CD1c-positive myeloid dendritic cell (primary cell): ENCODE results near the gene KHSRP.
A peak's percentile ranks its signal among the peaks of the same experiment; 100 is the strongest.

Experiments used
- DNase-seq: peaks from one replicate; pipeline ENCODE4 v3.0.0-alpha.2; 2016; ENCODE audit errors: extremely low spot score

The KHSRP gene, protein sequence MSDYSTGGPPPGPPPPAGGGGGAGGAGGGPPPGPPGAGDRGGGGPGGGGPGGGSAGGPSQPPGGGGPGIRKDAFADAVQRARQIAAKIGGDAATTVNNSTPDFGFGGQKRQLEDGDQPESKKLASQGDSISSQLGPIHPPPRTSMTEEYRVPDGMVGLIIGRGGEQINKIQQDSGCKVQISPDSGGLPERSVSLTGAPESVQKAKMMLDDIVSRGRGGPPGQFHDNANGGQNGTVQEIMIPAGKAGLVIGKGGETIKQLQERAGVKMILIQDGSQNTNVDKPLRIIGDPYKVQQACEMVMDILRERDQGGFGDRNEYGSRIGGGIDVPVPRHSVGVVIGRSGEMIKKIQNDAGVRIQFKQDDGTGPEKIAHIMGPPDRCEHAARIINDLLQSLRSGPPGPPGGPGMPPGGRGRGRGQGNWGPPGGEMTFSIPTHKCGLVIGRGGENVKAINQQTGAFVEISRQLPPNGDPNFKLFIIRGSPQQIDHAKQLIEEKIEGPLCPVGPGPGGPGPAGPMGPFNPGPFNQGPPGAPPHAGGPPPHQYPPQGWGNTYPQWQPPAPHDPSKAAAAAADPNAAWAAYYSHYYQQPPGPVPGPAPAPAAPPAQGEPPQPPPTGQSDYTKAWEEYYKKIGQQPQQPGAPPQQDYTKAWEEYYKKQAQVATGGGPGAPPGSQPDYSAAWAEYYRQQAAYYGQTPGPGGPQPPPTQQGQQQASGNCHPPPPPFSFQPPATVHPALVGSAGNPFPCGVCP

DNA sequence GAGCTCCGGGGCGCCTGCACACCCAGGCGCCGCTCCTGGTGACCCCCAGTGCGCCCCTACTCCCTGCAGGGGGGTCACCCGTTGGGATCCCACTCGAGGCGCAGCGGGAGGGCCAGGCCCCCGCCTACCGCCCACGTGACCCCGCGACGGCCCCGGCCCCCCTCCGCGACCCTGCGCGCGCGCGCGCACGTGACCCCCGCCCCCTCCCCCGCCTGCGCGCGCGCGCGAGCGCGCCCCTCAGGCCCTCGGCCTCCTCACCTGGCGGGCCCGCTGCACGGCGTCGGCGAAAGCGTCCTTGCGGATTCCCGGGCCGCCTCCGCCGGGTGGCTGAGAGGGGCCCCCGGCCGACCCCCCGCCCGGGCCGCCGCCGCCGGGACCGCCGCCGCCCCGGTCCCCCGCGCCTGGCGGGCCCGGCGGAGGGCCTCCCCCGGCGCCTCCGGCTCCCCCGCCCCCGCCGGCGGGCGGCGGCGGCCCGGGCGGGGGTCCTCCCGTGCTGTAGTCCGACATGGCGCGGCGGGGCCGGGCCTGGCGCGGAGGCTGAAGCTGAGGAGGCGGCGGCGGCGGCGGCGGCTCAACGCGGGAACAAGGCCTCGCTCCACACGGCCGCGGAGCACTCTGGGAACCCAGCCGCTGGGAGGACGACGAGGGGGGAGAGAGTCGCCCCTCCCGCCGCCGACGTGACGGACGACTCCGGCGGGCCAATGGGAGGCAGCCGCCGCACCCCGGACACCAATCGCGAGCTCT lies at the start of gene KHSRP:
KHSRP (minus strand) TSS at position 617 of the 744 bp plus-strand sequence; CDS start at position 507, 110 bp downstream.
- DNase-seq: peak; percentile 13

DNA sequence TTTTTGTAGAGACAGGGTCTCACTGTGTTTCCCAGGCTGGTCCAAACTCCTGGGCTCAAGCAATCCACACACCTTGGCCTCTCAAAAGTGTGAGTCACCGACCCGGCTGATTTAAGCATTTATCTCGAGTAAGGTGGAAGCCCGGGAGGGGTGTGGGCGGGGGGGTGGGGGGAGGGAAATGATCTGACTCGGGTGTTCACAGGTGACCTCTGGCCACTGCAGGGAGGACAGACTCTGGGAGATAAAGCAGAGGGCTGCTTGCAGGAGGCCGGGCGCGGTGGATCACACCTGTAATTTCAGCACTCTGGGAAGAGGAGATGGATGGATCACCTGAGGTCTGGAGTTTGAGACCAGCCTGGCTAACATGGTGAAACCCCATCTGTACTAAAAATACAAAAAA lies 49.0 kb upstream of the KHSRP start:
- DNase-seq: no peak

DNA sequence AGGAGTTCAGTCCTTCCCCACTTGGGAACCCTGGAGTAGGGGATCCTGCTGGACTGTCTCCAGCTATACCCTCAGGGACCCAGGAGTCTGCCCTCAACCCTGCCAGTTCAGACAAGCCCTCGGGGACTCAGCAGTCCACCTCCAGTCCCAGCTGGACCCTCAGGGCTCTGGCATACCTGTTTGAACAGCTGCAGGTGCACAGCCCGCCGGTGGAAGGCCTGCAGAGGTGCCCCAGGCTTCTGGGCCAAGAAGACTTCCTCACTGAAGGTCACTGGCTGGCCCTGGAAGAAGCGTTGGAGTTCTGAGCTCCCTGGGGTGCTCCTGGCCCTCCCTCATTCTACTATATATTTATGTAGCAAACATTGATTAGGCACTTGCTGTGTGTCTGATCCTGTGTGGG lies 48.1 kb upstream of the KHSRP start:
- DNase-seq: no peak

DNA sequence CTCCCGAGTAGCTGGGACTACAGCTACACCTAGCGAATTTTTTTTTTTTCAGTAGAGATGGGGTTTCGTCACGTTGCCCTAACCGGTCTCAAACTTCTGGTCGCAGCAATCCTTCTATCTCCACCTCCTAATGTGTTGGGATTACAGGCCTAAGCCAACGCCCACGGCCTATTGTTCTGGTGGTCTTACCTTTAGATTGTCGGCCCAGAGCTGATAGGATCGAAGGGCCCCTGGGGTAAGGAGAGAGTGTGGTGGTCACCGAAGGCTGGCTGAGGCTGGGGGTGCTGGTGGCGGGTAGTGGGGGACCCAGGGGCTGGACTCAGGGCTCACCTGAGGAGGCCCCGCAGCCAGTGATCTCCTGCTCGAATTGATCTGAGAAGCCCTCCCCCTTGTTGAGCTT lies 46.5 kb upstream of the KHSRP start:
- DNase-seq: no peak

DNA sequence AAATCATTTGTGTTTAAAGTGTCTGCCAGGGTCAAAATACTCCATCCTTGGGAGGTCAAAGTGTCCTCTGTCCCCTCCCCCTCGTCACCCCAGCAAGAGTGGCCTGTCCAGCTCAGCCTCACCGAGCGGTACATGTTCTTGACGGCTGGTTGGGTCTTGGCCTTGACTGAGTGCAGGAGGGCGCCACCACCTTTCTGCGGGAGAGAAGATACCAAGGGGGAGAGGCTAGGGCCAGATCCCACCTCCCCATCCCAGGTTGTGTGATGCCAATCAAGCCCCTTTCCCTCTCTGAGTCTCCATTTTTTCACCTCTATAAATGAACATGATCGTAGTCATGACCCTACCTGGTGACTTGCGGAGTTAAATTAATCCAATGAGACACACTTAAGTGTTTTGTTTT lies 45.6 kb upstream of the KHSRP start:
- DNase-seq: no peak

DNA sequence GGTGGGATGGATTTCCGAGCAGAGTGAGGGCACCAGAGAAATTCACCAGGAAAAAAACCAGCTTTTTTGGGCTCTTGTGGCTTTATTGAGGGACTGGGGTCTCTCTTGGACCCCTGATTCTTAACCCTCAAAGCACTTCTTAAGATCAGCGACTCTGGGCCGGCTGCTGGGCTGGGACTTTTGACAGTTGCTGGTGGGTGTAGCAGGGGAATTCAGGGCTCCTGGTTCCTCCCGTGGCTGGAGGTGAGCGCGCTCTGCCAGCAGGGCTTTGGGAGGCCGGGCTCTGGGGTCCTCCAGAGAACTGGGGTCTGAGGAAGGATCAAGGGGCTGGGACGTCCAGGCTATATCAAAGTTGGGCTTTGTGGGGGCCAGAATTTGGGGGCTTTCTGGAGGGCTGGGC lies 42.8 kb upstream of the KHSRP start:
- no peak for DNase-seq

DNA sequence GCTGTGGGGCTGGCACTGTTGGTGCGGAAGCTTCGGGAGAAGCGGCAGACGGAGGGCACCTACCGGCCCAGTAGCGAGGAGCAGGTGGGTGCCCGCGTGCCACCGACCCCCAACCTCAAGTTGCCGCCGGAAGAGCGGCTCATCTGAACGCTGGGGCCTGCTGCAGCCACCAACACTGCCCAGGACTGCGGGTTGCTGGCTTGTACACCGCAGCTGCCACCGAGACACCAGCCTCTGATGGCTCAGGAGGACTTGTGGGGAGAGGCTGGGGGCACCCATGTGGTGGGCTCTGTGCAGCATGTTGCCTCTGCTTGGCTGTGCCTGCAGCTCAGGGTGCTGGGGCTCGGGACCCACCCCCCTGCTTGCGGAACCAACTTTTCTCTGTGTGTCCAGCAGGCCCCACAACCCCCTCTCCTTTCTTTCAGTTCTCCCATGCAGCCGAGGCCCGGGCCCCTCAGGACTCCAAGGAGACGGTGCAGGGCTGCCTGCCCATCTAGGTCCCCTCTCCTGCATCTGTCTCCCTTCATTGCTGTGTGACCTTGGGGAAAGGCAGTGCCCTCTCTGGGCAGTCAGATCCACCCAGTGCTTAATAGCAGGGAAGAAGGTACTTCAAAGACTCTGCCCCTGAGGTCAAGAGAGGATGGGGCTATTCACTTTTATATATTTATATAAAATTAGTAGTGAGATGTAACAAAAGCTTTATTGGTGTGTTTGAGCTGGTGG lies 42.1 kb upstream of the KHSRP start:
- no peak for DNase-seq

DNA sequence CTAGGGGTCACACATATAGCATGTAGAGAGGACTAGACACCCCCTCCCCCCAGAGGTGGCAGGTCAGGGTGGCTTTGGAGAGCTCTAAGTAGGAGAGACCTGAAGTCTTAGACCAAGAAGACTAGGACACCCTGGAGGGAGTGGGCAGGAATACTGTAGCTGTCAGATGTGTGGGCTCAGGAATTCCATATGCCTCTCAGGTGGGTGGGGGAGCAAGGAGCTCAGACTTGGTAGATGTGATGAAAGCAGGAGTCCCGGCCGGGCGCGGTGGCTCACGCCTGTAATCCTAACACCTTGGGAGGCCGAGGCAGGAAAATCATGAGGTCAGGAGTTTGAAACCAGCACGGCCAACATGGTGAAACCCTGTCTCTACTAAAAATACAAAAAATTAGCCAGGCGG lies 41.1 kb upstream of the KHSRP start:
- no peak for DNase-seq

DNA sequence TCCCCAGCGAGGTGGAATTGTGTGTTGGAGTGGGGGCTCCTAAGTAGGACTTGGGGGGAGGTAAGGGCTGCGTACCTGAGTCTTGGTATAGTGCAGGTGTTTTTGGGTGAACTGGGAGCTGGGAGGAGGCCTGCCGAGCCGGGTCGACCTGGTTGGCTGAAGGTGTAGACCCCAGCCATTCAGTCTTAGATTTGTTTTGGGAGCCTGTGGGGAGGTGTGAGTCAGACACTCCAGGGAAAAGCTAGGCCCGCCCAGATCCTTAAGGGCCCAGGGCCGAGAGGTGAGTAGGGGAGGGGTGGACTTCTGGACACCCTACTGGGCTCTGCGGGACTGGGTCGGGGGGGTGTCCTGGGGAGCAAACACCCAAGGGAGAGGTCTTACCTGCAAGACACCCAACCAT lies 40.4 kb upstream of the KHSRP start:
- no peak for DNase-seq

DNA sequence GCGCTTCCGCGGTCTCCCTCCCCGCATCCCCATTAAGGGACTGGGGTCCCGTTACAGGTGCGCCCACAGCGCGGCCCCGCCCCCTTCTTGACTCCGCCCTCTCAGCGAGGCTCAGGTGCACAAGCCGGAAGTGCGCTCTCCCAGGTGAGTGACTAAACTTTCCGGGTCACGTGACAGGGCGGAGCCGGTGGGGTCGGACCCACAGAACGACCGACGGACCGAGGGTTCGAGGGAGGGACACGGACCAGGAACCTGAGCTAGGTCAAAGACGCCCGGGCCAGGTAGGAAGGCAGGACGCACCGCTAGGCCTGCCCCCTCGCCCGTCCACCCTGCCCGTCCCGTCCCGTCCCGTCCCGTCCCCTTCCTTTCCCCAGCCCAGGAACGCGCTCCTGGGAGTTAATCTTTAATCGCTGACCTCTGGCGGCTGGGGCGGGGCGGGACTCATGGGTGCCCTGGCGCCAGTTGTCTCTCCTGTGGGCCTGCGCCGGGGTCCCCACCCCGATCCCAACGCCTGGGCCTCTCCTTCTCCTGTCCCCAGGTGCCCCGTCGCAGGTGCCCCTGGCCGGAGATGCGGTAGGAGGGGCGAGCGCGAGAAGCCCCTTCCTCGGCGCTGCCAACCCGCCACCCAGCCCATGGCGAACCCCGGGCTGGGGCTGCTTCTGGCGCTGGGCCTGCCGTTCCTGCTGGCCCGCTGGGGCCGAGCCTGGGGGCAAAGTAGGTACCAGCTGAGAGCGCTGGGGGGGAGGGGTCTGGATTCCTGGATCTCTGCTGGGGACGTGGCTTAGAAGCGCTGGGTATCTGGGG lies 39.7 kb upstream of the KHSRP start, which contains the start of gene CRB3:
CRB3 (plus strand) TSS at position 202 of the 804 bp plus-strand sequence; CDS start at position 633, 431 bp downstream.
- DNase-seq: no peak

DNA sequence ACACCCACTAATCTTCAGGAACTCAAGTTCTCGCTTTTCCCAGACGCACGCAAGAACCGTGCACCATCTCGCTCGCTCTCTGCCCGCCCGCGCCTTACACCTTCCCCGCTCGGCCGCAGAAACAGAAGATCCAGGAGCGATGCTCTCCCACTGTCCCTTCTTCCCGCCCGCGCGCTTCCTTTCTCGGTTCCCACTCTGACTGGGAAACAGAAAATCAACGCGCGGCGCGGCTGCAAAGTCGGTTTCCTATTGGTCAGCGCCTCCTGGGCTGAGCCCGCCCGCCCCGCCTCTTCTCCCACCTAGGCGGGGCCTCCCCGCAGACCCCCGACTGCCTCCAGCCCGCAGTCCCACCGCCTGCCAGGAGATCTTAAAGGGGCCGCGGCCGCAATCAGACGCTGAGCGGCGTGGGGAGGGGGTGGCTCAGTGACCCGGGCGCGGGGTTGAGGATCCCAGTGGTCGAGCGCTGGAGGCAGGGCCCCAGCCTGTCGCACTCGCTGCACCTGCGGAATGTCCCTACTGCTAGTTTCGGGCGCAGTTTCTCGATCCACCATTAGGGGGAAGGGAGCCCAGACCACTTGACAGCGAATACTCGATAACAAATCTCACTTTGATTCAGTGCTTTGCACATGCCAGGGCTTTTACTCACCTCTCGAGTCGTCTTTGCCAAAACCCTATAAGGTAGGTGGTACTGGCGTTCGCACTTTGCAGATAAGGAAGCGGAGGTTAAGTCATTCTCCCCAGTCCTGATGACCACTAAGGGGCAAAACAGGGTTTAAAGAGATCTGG lies 35.7 kb upstream of the KHSRP start:
- DNase-seq: peak; percentile 95

DNA sequence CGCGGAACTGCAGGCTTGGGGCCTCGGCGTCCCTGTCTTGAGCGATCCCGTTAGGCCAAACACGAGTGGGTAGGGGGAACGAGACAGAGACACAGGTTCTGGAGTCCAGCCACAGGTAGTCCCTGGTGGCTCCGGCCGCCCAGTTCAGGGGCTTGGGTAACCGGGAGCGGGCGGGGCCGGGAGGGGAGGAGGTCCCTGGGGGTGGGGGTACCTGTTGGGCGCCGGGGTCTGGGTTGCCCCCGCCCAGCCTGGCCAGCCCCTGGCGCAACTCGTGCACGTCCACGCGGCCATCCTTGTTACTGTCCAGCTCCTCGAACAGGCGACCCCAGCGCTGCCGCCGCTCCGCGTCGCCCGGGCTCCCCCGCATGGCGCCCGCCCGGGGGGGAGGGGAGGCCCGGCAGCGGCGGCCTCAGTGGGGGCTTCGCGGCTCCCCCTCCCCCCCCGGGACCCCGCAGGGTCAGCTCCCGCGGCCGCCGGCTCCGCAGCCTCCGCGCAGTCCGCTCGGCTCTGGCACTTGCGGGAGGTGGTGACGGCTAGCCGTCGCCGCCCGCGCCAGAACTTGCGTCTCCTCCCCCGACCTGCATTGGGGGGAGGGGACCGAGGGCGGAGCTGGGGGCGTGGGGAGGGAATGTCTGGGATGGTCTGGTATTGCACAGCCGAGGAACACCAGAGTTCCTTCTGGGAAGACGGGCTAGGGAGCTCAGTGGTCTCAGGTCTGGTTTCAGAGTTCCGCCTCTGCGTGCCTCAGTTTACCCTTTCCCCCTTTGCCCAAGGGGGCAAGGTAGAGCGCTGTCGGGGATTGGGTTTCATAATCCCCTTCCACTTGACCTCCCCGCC lies 34.9 kb upstream of the KHSRP start, which contains the start of gene SLC25A23:
SLC25A23 (minus strand) TSS at position 531 of the 837 bp plus-strand sequence; CDS start at position 367, 164 bp downstream.
- DNase-seq: peak; percentile 30

DNA sequence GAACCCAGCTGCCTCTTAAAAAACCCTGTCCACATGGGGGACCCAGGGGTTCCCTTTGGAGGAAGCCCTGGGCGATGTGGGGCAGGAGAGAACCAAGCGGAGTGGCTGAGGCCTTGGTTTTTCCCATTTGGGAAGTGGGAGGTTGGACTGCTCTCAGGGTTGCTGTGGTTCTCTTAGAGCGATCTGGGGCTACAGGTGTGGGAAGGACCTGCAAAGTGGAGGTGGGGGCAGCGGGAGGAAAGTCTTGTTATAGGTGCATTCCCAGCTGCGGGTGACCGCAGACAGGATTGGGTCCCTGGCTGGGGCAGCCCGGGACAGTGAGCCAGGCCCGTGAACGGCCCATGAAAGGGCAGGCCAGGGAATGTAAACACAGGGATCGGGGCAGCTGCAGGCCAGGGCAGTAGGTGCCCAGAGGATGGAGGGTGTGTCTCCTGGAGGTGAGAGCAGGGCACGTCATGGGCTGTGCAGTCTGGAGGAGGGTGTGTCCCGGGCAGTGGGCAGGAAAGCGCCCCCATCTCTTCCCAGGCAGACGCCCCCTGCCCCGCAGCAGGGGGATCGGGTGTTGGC lies 34.2 kb upstream of the KHSRP start:
- DNase-seq: no peak

DNA sequence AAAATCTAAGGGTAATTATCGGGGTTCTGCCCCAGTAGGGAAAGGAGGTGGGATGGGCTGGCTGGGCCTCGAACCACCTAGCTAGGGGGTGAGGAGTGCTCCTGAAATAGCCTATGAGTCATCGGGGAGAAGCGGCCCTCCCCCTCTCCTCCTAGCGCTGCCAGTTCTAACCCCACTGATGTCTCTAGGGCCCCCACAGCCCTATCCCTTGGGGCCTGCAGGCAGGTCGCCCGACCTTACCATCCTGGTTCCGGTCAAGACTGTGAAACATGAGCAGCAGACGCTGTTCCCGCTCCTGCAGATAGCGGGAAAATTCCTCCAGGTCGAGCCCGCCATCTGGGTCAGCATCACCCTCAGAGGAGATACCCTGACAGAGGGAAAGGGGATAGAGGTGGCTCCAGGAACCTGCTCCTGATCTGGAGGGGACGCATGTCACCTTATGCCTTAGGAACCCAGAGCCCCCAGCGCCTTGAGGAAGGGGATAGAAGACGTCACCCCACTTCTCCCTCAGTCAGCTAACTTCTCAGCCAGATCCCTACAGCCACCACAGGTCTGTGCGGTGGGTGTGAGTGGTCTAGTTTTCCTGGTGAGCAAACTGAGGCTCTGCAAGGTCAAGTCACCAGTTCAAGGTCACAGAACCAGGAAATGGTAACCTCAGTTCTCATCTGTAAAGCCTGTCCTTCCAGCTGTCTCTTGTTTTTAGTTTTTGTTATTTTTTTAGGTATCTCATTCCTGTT lies 33.5 kb upstream of the KHSRP start:
- DNase-seq: no peak

DNA sequence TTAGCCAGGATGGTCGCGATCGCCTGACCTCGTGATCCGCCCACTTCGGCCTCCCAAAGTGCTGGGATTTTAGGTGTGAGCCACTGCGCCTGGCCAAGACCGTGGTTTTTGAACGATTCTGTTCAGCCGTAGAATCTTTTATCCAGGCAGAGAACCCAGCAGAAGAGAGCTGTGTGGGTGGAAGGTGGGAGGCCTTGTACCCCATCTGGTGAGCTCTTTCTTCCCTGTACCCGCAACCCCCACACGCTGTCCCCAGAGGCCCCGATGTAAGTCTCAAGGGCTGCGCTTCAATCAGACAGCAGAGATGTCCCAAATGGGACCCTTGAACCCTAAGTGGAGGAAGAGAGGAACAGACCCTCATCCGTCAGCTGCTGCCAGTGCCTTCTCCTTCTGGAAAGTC lies 31.3 kb upstream of the KHSRP start:
- DNase-seq: no peak

DNA sequence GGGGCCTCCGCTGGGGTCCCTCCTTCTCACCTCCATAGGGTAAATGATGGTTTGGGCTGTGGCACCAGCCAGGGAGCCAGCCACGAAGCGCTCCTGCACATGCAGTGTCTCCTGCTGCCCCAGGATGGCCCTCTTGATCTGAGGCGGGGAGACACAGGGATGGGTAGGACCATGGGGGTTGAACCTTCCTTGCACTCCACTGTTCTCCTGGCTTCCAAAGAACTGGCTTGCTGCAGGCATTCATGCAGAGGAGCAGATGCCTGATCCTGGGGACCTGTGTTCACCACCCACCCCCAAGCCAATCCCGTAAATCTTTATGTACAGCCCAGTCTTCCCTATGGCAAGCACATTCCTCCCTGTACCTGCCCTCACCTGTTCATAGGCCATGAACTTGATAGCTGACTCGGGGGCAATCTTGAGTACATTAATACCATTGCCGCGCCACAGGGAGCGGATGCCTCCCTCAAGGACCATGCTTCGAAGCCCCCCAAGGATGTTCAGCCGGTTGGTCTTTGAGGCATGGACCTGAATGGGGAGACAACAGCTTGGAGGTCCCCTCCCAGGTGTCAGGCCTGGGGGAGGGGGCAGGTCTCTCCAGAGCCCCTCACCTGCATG lies 29.4 kb upstream of the KHSRP start:
- no peak for DNase-seq

DNA sequence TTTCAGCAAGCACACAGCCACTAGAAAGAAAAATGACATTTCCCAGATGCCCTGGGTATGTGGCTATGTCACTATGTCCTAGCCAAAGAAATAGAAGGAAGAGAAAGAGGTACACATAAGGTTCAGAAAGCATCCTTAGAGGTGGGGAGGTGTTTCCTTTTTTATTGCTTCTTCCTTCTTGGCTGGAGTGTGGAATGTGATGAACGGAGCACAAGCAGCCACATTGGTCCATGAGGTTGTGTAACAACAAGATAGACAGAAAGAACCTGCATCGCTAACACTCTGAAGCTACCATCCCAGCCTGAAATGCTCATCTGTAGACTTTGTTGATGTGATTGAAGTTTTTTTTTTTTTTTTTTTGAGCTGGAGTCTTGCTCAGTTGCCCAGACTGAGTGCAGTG lies 28.3 kb upstream of the KHSRP start:
- no peak for DNase-seq

DNA sequence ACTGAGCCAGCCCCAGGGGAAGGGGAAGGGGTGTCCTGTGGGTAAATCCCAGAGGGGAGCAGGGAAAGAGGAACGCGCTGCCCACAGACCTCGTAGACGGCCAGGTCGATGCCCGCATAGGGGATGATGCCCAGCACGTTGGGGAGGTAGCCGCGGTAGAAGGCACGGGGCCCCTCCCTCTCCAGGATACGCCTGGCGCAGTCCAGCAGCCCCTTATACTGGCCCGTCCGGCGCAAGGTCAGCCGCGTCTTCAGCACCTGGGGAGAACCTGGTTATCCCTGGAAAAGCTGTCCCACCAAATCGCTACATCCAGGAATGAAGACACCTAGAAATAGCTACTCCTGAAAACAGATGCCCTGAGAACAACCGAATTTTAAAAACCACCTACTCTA lies 27.6 kb upstream of the KHSRP start:
- no peak for DNase-seq
